ENCODE results near the gene PMEL. TPM values are rescaled to one million over a fixed set of nuclear protein-coding genes. Genes with fewer than 3 reads are reported as not detected.
"Not testable (repeated sequence)": the region's sequence is repeated elsewhere in the genome, so short reads cannot be mapped to it uniquely, and the experiment has no call there.

PMEL gene
- total RNA-seq, 2 experiments from 2014 or later: 0.25 to 0.28 TPM

GRCh38 chr12:55995366-55995765, 29.5 kb upstream of the PMEL start:
- Mint-ChIP-seq H3K27me3 (peaks cover 20% of the 10 kb centered on the region), H3K27ac (no peak overlapping the region)
- DNase-seq: no peak

GRCh38 chr12:55993230-55993853, 27.5 kb upstream of the PMEL start:
- H3K4me1 Mint-ChIP-seq: peaks cover 18% of the 10 kb centered on the region
- H3K36me3 Mint-ChIP-seq: peaks cover 19% of the 10 kb centered on the region
- no peak overlapping the region for H3K27ac Mint-ChIP-seq
- no peak overlapping the region for H3K4me3 Mint-ChIP-seq
- no peaks in the 10 kb centered on the region for H3K9me3 Mint-ChIP-seq
- no peak for DNase-seq
- peaks cover 19% of the 10 kb centered on the region for H3K27me3 Mint-ChIP-seq

More at GRCh38 chr12:55995366-55995765, 29.5 kb upstream of the PMEL start:
- Mint-ChIP-seq H3K4me3 (no peak overlapping the region), H3K4me1 (peaks cover 25% of the 10 kb centered on the region), H3K9me3 (no peaks in the 10 kb centered on the region), H3K36me3 (peaks cover 8% of the 10 kb centered on the region)

- H3K36me3 Mint-ChIP-seq: peaks cover 23% of the 10 kb centered on the region
- H3K27me3 Mint-ChIP-seq: no peaks in the 10 kb centered on the region
- H3K4me3 Mint-ChIP-seq: no peak overlapping the region
- H3K9me3 Mint-ChIP-seq: no peaks in the 10 kb centered on the region
- DNase-seq: no peak
- H3K4me1 Mint-ChIP-seq: peaks cover 3% of the 10 kb centered on the region
- no peak overlapping the region for H3K27ac Mint-ChIP-seq
These were observed 25.3 kb upstream of the PMEL start for GRCh38 chr12:55991110-55991509.

- H3K4me3 Mint-ChIP-seq, H3K27me3 Mint-ChIP-seq, H3K9me3 Mint-ChIP-seq, DNase-seq, H3K27ac Mint-ChIP-seq, H3K4me1 Mint-ChIP-seq: not testable (repeated sequence)
- H3K36me3 Mint-ChIP-seq: peaks cover 24% of the 10 kb centered on the region
These were observed 20.1 kb upstream of the PMEL start for GRCh38 chr12:55985976-55986375.

GRCh38 chr12:55985341-55985740, 19.5 kb upstream of the PMEL start:
- H3K4me3 Mint-ChIP-seq: no peak overlapping the region
- no peak for DNase-seq
- H3K9me3 Mint-ChIP-seq: no peaks in the 10 kb centered on the region
- H3K27ac Mint-ChIP-seq: no peak overlapping the region
- peaks cover 6% of the 10 kb centered on the region for H3K4me1 Mint-ChIP-seq
- H3K36me3 Mint-ChIP-seq: peaks cover 24% of the 10 kb centered on the region
- H3K27me3 Mint-ChIP-seq: no peaks in the 10 kb centered on the region

GRCh38 chr12:55984861-55985260, 19.0 kb upstream of the PMEL start:
- no peaks in the 10 kb centered on the region for H3K9me3 Mint-ChIP-seq
- H3K27me3 Mint-ChIP-seq: no peaks in the 10 kb centered on the region
- H3K27ac Mint-ChIP-seq: no peak overlapping the region
- DNase-seq: no peak
- H3K36me3 Mint-ChIP-seq: peaks cover 23% of the 10 kb centered on the region
- H3K4me3 Mint-ChIP-seq: no peak overlapping the region
- peaks cover 6% of the 10 kb centered on the region for H3K4me1 Mint-ChIP-seq

GRCh38 chr12:55983232-55983842, 17.5 kb upstream of the PMEL start:
- no peaks in the 10 kb centered on the region for H3K27me3 Mint-ChIP-seq

GRCh38 chr12:55982319-55982936, 16.6 kb upstream of the PMEL start:
- Mint-ChIP-seq H3K27ac (no peak overlapping the region), H3K27me3 (no peaks in the 10 kb centered on the region), H3K9me3 (no peaks in the 10 kb centered on the region), H3K36me3 (peaks cover 14% of the 10 kb centered on the region), H3K4me3 (no peak overlapping the region), H3K4me1 (peaks cover 13% of the 10 kb centered on the region)
- DNase-seq: no peak

More at GRCh38 chr12:55983232-55983842, 17.5 kb upstream of the PMEL start:
- H3K27ac Mint-ChIP-seq: no peak overlapping the region
- DNase-seq: no peak
- peaks cover 6% of the 10 kb centered on the region for H3K4me1 Mint-ChIP-seq
- H3K4me3 Mint-ChIP-seq: no peak overlapping the region
- no peaks in the 10 kb centered on the region for H3K9me3 Mint-ChIP-seq
- H3K36me3 Mint-ChIP-seq: peaks cover 14% of the 10 kb centered on the region

- not testable (repeated sequence) for H3K27me3 Mint-ChIP-seq, DNase-seq, H3K4me3 Mint-ChIP-seq, H3K9me3 Mint-ChIP-seq, H3K27ac Mint-ChIP-seq
- peaks cover 18% of the 10 kb centered on the region for H3K4me1 Mint-ChIP-seq
- peaks cover 14% of the 10 kb centered on the region for H3K36me3 Mint-ChIP-seq
These were observed 16.0 kb upstream of the PMEL start for GRCh38 chr12:55981882-55982281.

- Mint-ChIP-seq H3K36me3 (peaks cover 11% of the 10 kb centered on the region), H3K9me3 (no peaks in the 10 kb centered on the region), H3K27ac (no peak overlapping the region)
These were observed 13.2 kb upstream of the PMEL start for GRCh38 chr12:55979069-55979468.

GRCh38 chr12:55978393-55978792, 12.6 kb upstream of the PMEL start:
- peaks cover 25% of the 10 kb centered on the region for H3K4me1 Mint-ChIP-seq
- H3K36me3 Mint-ChIP-seq: peaks cover 7% of the 10 kb centered on the region
- no peaks in the 10 kb centered on the region for H3K9me3 Mint-ChIP-seq
- H3K4me3 Mint-ChIP-seq: no peak overlapping the region
- no peaks in the 10 kb centered on the region for H3K27me3 Mint-ChIP-seq
- H3K27ac Mint-ChIP-seq: no peak overlapping the region
- DNase-seq: no peak

More at GRCh38 chr12:55979069-55979468, 13.2 kb upstream of the PMEL start:
- DNase-seq: no peak
- Mint-ChIP-seq H3K27me3 (no peaks in the 10 kb centered on the region), H3K4me3 (no peak overlapping the region), H3K4me1 (peaks cover 25% of the 10 kb centered on the region)

GRCh38 chr12:55974308-55974730, 8.5 kb upstream of the PMEL start:
- no peaks in the 10 kb centered on the region for H3K9me3 Mint-ChIP-seq
- no peaks in the 10 kb centered on the region for H3K27me3 Mint-ChIP-seq
- no peak overlapping the region for H3K4me3 Mint-ChIP-seq
- H3K36me3 Mint-ChIP-seq: peaks cover 10% of the 10 kb centered on the region
- H3K27ac Mint-ChIP-seq: no peak overlapping the region
- H3K4me1 Mint-ChIP-seq: peaks cover 29% of the 10 kb centered on the region
- DNase-seq: peak; percentile 38

- no peak within 1 kb of the TSS for H3K4me3 Mint-ChIP-seq
- peak; percentile 98 for DNase-seq
- peaks cover 29% of the 10 kb centered on the region for H3K4me1 Mint-ChIP-seq
- no peaks in the 10 kb centered on the region for H3K9me3 Mint-ChIP-seq
- peaks cover 10% of the 10 kb centered on the region for H3K36me3 Mint-ChIP-seq
- no peaks in the 10 kb centered on the region for H3K27me3 Mint-ChIP-seq
- H3K27ac Mint-ChIP-seq: no peak within 1 kb of the TSS
These were observed 7.9 kb upstream of the PMEL start, which contains the start of gene RAB5B for GRCh38 chr12:55973599-55974307. Gene RAB5B (plus strand): TSS chr12:55974078. CDS start chr12:55986961, 12,883 bp downstream.

GRCh38 chr12:55972911-55973598, 7.2 kb upstream of the PMEL start:
- Mint-ChIP-seq H3K9me3 (no peaks in the 10 kb centered on the region), H3K27ac (no peak overlapping the region), H3K27me3 (no peaks in the 10 kb centered on the region), H3K36me3 (peaks cover 12% of the 10 kb centered on the region), H3K4me1 (peaks cover 33% of the 10 kb centered on the region), H3K4me3 (no peak overlapping the region)
- DNase-seq: no peak
